GM18511 (cell line): ENCODE data around the gene TP63.

Experiments
- ATAC-seq: cut with Tn5 transposase; IDR thresholded peaks from one replicate; pipeline ENCODE4 v1.9.1; 2021; ENCODE audit warnings: mild to moderate bottlenecking, moderate library complexity; ENCODE audit not compliant: unreplicated experiment

The TP63 gene

DNA sequence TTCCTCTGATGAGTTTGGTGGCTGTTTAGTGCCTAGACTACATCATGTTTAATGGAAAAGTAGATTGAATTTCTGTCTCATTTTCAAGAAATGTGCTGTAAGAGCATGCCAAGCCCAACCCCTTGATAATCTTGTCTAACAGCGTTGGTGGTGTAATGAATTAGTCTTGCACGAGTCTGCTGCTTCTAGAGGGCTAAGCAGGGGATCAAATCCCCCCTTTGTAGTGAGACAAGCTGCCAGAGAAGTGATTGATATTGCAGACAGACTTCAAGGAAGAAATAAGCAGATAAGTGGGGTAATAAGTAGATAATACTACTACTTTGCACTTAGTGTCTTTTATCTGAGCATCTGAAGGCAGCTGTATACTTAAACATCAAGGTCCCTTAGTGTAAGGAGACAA is 141.4 kb downstream of the TP63 start:
- no peak for ATAC-seq

DNA sequence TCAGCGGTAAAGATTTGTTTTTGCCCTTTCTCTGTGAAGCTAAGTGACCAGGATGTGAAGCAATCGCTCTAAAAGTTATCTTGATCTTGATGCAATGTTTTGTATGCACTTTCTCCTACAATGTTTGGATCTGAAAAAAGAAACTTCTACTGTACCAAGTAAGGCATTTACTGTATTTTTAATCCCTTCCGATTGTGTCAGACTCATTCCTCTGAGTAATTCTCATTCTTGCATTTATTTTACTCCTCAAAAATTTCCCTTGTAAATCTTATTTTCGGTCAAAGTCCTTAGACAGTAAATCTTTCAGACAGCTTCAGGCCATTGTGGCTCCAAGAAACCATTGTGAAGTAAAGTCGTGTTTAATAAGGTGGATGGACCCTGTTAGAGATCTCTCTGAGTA is 141.9 kb downstream of the TP63 start:
- no peak for ATAC-seq

DNA sequence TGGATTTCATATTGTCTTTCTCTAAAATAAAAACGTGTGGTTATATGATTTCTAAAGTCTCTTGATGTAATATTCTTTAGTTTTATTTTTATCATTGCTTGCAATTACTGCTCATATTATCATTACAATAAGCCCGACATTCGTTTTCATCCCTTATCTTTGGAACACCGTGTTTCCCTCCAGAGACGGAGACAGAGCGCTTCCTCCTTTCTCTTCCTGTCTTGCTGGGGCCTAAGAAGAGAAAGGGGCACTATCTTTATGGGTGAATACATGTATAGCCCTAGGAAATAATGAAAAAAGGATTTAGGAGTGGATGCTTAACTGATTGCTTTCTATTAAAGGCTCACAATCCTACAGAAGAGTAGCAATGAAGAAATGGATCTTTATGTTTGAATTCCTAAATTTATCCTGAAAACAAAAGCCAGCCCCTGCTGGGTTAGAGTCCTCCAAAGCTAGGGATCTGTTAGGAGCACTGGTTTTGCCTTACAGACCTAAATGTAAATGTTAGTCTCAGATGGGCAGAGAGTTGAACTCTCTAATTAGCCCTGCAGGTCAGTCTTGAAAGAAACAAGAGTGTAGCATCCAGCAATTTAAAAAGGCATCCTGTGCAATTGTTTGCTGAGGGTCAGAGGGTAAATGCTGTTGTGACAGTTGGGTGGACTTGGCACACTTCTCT is 145.1 kb downstream of the TP63 start:
- no peak for ATAC-seq

DNA sequence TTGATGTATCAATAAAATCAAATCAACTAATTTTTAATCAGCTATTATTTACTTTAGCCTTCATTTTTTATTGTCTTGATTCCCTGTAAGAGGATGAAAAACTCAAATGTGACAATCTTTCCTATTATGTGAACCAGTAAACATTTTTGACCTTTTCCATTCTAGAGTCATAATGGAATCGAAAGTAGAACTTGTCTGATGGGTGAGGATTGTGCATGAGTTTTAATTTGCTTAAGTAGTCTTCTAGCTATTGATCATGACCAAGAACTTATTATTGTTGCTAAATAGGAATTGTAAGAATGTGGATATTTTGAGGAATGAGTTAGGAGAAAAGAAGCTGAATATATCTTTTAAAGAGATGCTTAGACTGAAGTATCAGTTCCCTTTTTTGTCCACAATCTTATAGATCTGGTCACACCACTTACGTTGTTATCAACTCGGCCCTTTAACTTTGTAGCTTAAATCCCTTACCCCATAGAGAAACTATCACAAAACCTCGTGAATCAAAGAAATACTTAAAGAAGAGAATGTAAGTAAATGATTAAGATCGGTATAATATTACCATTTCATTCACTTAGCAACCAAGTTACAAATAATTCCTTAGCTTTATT is 147.3 kb downstream of the TP63 start:
- ATAC-seq, result peak; percentile 82

DNA sequence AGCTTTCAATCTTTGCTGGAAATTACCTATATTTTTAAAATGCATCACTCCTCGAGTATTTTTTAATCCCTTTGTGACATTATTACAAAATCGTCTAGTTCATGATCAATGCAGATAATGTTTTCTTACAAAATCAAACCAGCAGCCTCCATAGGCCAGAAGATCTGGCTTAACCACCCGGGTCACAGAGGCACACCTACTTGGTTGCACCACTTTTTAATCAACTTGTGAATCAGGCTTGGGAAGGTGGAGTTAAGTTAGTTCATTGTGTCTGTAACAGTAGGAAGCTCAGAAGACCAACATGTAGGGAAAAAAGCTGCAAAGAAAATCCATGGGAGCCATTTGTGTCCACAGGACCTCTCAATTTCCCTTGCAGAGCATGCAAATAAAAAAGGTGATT is 148.0 kb downstream of the TP63 start:
- ATAC-seq, result no peak

DNA sequence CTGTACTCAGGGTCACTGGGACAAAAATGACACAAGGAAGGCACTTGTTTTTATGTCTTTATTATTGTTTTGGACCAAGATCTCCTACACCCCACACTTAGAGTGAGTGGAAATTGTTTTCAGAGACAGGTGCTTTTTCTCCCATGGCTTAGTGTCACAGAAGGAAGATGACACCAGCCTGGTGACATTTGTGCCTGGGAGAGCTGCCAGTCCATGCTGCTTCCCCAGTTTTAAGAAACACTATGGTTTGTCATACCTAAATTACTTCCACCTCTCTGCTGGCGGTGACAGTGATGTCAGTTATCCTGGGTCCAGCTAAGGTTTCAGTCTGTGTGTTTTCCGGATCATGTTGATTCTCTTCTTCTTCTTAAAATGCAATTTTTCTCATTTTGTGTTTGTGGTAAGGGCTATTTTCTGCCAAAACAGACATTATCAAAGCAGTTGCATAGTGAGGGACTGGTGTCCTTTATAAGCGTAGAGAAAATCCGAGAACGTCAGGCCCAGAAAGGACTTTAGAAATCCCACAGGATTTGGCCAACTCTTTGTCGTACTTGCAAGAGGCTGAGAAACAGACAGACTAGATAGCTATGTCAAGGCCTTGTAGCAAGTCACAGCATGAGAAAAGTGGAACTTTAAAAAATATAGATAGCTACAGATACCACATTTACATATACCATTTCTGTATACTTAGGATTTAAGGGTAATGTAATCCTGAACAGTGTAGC is 149.5 kb downstream of the TP63 start:
- ATAC-seq, result no peak

- ATAC-seq, result no peak
These were observed 150.2 kb downstream of the TP63 start for GRCh38 chr3:189781415-189781814.

DNA sequence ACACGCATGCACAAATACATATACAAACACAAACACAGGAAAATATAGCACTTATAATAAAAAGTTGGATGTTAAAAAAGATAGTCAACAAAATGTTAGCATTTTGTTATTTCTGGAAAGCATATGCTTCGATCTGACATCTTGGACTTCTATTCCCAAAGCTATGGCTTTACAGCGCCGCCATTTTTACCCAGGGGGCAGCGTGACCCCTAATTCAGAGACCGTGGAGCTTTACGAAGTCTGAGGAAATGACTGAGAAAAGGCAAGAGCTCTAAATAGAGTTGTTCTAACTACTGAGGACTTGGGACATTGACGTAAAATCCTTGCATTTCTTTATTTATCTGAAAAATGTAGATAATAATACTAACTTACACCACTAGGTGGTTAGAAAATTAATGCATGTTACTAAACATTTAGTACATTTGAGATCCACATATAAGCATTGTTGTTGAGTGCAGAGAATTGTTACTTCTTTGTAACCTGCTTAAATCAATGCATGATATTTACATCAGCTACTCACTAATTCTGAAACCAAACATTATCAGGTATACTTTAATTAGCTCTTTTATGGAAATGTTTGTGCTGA is 155.4 kb downstream of the TP63 start:
- ATAC-seq, result no peak

GRCh38 chr3:189787191-189787590 is 156.0 kb downstream of the TP63 start:
- ATAC-seq, result no peak

- ATAC-seq, result no peak
These were observed 156.4 kb downstream of the TP63 start for GRCh38 chr3:189787632-189788031.

- ATAC-seq, result no peak
These were observed 158.2 kb downstream of the TP63 start for GRCh38 chr3:189789432-189789831.

DNA sequence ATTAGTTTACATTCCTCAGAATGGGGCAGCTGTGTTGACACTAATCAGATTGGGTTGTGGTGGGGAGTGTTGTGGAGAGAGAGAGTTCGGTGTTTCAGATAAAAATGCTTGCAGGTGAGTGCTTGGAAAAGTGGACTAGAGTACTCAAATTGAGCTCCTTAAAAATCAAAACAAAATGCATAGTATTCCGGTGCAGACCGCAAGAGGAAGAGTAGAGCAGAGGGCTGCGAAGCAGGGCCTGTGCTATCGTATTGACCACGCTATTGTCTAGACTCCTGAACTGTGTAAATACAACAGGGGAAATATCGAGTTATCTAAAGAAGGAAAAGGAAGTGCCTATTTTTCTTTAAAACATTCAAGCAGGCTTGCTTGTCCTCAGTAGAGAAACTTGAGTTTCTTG is 159.5 kb downstream of the TP63 start:
- ATAC-seq, result no peak

DNA sequence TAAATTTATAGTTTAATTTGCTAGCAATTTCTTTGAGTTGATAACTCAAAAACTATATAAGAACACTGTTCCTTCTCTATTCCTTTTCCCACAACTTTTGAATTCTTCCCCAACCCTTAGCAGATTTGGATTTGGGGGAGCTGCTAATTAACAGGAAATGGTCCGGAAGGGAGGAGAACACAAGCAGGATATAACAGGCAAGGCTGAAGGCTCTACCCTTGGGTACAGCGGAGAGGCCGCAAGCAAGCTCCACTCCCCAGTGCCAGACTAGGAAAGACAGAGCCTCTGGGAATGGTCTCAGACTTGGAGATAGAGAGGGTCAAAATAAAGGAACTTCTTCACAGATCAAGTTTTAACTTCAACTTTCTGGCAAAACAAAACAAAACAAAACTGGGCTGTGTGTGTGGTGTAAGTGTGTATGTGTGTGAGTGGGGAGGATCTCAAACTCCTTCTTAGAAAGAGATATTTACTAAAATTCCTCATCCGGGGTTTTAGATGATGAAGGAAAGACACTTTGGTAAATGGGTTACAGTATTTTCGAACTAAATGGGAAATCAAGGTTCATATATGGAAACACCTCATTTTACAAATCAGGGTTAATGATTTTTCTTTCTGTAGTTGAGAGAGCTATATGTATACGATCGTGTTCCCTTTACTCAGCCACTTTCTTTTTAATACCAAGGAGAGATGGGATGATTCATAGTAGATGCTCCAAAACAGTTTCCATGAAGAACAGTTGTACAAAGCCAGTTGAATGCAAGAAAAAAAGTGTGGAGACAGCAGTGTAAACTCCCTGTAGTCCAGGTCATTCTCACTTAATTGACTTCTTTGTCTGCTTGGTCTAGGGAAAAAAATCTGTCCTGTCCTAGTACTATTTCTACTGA is 161.1 kb downstream of the TP63 start:
- ATAC-seq, result no peak

- no peak for ATAC-seq
These were observed 163.3 kb downstream of the TP63 start for GRCh38 chr3:189794518-189794917.

GRCh38 chr3:189797103-189797750 is 166.0 kb downstream of the TP63 start:
- no peak for ATAC-seq

DNA sequence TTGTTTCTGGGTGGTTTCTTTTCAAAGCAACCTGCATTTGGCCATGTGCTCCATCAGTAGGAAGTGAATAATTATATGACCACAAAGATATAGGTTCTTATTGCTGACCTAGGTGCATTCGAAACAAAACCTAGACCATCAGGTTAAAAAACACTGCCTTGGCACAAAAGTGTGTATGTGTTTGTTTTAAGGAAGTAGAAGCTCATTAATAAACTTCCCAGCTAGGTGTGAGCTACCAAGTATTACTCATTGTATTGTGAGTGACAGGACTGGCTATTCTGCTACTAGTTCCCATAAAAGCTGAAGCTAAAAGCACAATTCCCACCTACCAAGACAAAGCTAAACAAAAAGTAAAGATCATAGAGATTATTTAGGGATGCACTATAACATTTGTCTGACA is 168.2 kb downstream of the TP63 start:
- ATAC-seq, result no peak

- no peak for ATAC-seq
These were observed 169.2 kb downstream of the TP63 start for GRCh38 chr3:189800436-189800835.

- ATAC-seq, result no peak
These were observed 172.1 kb downstream of the TP63 start for GRCh38 chr3:189803254-189803653.

- no peak for ATAC-seq
These were observed 174.3 kb downstream of the TP63 start for GRCh38 chr3:189805375-189806067.
